ENCODE results near the gene DBH.
"Not testable (repeated sequence)": the region's sequence is repeated elsewhere in the genome, so short reads cannot be mapped to it uniquely, and the experiment has no call there.

The DBH gene

DNA sequence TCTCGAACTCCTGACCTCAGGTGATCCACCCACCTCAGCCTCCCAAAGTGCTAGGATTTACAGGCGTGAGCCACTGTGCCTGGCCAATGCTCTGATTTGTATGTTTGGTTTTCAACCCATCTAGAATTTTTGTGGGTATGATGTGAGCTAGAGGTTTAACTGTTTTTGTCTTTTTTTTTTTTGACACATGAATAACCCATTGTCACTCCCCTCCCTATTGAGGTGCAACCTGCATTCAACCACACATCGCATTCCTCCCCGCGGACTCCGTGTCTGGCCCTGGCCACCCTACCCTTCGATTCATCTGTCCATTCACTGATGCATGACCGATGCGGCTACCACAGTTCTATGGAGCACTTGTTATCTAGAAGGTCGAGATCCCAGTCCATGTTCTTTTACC, 17.4 kb upstream of the DBH start:
- no peak overlapping the region for H3K4me3 ChIP-seq (replicated peaks; ENCODE audit: low read depth, low read length)
- no peak for DNase-seq (ENCODE audit: extremely low read depth, low read depth)
- TF ChIP-seq, protein P1, sequence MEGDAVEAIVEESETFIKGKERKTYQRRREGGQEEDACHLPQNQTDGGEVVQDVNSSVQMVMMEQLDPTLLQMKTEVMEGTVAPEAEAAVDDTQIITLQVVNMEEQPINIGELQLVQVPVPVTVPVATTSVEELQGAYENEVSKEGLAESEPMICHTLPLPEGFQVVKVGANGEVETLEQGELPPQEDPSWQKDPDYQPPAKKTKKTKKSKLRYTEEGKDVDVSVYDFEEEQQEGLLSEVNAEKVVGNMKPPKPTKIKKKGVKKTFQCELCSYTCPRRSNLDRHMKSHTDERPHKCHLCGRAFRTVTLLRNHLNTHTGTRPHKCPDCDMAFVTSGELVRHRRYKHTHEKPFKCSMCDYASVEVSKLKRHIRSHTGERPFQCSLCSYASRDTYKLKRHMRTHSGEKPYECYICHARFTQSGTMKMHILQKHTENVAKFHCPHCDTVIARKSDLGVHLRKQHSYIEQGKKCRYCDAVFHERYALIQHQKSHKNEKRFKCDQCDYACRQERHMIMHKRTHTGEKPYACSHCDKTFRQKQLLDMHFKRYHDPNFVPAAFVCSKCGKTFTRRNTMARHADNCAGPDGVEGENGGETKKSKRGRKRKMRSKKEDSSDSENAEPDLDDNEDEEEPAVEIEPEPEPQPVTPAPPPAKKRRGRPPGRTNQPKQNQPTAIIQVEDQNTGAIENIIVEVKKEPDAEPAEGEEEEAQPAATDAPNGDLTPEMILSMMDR (IDR thresholded peaks at IDR 0.05; ENCODE audit: low read depth, low read length, missing control alignments) = no peak

DNA sequence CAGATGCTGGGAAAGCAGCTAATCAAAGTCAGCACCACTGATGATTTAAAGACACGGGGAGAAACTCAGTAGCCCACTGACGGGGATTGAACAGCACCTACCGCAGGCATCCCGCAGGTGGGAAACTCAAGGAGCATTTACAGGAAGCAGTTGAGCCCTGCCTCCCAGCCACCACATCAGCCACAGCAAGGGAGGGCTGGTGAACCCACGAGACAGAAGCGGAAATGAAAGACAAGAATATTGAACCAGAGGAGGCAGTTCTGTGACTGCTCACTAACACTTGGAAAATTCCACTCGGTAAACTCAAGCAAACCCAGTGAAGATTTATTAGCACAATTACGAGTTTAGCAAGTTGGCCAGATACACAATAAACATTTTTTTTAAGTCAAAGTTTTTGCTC, 16.4 kb upstream of the DBH start:
- no peak for DNase-seq (ENCODE audit: extremely low read depth, low read depth)
- TF ChIP-seq, protein P1 (IDR thresholded peaks at IDR 0.05; ENCODE audit: low read depth, low read length, missing control alignments) = no peak

DNA sequence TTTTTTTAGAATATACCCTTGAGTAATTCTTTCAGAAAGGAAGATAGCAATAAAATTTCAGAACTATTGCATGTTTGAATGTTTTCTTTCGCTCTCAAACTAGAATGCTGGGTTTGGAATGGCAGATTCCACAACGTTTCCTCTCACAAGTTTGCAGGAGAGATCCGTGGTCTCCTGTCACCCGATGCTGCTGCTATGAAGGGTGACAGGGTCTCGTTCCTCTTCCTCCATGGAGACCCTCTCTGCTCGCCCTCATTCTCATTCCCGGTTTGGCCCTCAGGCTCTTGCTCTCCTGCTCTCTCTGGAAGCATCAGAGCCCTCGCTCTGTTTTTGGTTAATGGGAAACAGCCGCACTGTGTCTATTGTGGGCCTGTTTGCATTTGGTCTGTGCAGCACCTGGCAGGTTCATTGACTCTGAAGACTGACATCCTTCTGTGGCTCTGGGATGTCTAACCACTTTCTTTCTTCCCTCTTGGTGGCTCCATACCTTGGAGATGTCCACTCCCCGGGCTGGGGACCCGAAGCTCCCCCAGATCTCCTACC, 14.4 kb upstream of the DBH start:
- DNase-seq (ENCODE audit: extremely low read depth, low read depth) = no peak
- TF ChIP-seq, protein P1 (IDR thresholded peaks at IDR 0.05; ENCODE audit: low read depth, low read length, missing control alignments) = no peak

More for the DNA sequence above, 16.4 kb upstream of the DBH start:
- H3K4me3 ChIP-seq (replicated peaks; ENCODE audit: low read depth, low read length) = no peak overlapping the region

DNA sequence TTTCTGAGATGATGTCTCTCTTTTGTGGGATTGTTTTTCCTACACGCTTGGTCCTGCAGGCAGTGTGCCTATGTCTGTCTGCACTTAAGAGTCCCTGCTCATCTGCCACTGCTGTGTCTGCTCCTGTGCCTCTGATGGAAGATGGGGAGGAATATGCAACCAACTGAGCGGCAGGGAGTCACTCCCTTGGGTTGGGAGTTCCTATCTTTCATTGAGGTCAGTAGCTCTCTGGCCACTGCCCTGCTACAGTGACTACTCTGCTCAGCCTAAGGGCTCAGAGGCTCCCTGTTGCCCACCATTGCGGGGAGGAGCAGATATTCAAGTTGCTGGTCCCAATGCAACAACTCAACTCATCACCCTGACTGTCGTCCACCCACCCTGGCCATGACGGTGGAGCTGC, 13.6 kb upstream of the DBH start:
- TF ChIP-seq, protein P1 (IDR thresholded peaks at IDR 0.05; ENCODE audit: low read depth, low read length, missing control alignments) = no peak
- no peak overlapping the region for H3K4me3 ChIP-seq (replicated peaks; ENCODE audit: low read depth, low read length)
- DNase-seq (ENCODE audit: extremely low read depth, low read depth) = no peak

More for the DNA sequence above, 14.4 kb upstream of the DBH start:
- H3K4me3 ChIP-seq (replicated peaks; ENCODE audit: low read depth, low read length) = no peak overlapping the region

DNA sequence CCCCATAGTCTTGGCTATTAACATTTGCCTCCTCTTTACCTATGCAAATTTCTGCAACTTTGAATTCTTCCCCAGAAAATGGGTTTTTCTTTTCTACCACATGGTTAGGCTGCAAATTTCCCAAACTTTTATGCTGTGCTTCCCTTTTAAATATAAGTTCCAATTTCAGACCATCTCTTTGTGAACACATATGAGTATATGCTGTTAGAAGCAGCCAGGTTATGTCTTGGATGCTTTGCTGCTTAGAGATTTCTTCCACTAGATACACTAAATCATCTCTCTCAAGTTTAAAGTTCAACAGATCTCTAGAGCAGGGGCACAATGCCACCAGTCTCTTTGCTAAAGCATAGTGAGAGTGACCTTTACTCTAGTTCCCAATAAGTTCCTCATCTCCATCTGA, 10.2 kb upstream of the DBH start:
- DNase-seq (ENCODE audit: extremely low read depth, low read depth); H3K4me3 ChIP-seq (replicated peaks; ENCODE audit: low read depth, low read length): not testable (repeated sequence)

DNA sequence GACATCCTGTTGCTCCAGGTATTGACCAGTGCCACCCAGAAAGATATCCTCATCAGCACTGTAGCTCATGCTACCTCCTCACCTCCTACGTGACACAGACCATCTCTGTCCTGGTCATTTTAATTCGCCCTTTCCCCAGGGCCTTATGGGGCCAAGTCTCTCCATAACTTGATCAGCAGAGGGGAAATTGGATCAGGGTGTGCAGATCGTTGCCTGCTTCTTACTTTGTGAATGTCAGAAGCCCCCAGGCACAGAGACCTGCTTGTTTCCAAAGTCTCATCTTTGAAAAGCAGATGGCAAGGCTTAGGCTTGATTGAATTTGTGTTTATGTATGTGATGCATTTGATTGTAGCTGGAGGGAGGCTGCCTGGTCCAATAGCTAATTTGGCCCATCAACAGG, 8.8 kb upstream of the DBH start:
- DNase-seq (ENCODE audit: extremely low read depth, low read depth) = no peak
- TF ChIP-seq, protein P1 (IDR thresholded peaks at IDR 0.05; ENCODE audit: low read depth, low read length, missing control alignments) = no peak
- H3K4me3 ChIP-seq (replicated peaks; ENCODE audit: low read depth, low read length) = no peak overlapping the region

DNA sequence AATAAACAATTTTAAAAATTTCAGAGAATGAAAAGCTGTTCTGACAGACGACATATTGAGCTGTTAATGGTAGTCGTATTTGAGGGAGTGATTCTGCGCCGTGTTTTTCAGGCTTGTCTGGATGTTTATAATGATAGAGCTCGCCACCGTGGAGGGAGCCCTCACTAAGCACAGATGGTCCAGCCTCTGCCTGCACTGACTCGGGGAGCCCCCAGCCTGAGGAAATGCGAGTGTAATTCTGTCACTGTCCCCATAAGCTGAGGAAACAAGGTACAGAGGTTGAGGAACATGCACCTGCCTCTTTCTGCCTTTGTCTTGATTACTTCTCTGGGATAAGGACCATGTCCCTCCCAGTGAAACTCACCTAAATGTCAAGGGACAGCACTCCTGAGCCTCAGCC, 7.4 kb upstream of the DBH start:
- no peak overlapping the region for H3K4me3 ChIP-seq (replicated peaks; ENCODE audit: low read depth, low read length)
- DNase-seq (ENCODE audit: extremely low read depth, low read depth) = no peak
- TF ChIP-seq, protein P1 (IDR thresholded peaks at IDR 0.05; ENCODE audit: low read depth, low read length, missing control alignments) = no peak

Data from HFF-Myc (cell line).